NCI-H1694 (cell line): ENCODE measurements around the gene SLC16A3.

Experiments used
- DNase-seq: peaks from one replicate; lab custom pipeline; 2025; lab: John Stamatoyannopoulos, UW

SLC16A3 gene

GRCh38 chr17:82269138-82269881, 40.5 kb downstream of the SLC16A3 start:
- no peak for DNase-seq

- DNase-seq, result no peak
Observed at GRCh38 chr17:82269882-82270500, 41.1 kb downstream of the SLC16A3 start.

GRCh38 chr17:82270651-82271050, 41.8 kb downstream of the SLC16A3 start:
- DNase-seq, result no peak

GRCh38 chr17:82271401-82271800, 42.6 kb downstream of the SLC16A3 start:
- DNase-seq, result no peak

- no peak for DNase-seq
Observed at GRCh38 chr17:82272495-82273326, 43.9 kb downstream of the SLC16A3 start.

GRCh38 chr17:82273327-82274133, 44.7 kb downstream of the SLC16A3 start, which contains the start of gene CSNK1D:
TSS of gene CSNK1D (minus strand) at chr17:82273700. CDS start at chr17:82273381, 319 bp downstream.
- peak; percentile 84 for DNase-seq

- DNase-seq, result no peak
Observed at GRCh38 chr17:82274134-82275020, 45.5 kb downstream of the SLC16A3 start.

GRCh38 chr17:82275326-82275725, 46.5 kb downstream of the SLC16A3 start:
- DNase-seq, result no peak

GRCh38 chr17:82276938-82277337, 48.1 kb downstream of the SLC16A3 start:
- DNase-seq, result no peak

GRCh38 chr17:82277851-82278250, 49.0 kb downstream of the SLC16A3 start:
- DNase-seq, result no peak

GRCh38 chr17:82278308-82278707, 49.5 kb downstream of the SLC16A3 start:
- DNase-seq, result no peak

- DNase-seq, result no peak
Observed at GRCh38 chr17:82278786-82279391, 50.0 kb downstream of the SLC16A3 start.

- DNase-seq, result no peak
Observed at GRCh38 chr17:82280537-82280936, 51.7 kb downstream of the SLC16A3 start.

- DNase-seq, result no peak
Observed at GRCh38 chr17:82281076-82281475, 52.2 kb downstream of the SLC16A3 start.

GRCh38 chr17:82281502-82282238, 52.8 kb downstream of the SLC16A3 start:
- DNase-seq, result no peak

GRCh38 chr17:82282239-82283207, 53.7 kb downstream of the SLC16A3 start:
- DNase-seq, result no peak

- DNase-seq, result peak; percentile 33
Observed at GRCh38 chr17:82283208-82283749, 54.4 kb downstream of the SLC16A3 start.

- no peak for DNase-seq
Observed at GRCh38 chr17:82285141-82285540, 56.3 kb downstream of the SLC16A3 start.
